ENCODE data around the gene RAPGEF5.

RAPGEF5 gene

DNA sequence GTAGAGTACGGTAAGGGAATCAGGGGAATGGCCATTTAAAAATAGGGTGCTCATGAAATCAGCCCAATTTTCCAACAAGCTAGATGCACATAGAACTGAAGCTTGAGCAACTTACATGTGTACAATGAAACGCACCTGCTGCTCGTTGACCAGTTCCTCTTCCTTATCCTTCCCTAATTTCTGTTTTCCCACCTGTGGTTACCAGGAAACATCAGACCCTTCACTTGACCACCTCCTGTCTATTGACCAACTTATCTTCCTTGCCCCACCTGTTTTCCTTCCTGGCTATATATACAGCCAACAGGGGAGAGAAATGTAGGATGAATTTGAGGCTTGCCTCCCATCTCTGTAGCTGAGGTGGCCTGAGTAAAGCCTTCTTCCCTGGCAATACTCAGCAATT is 37.8 kb upstream of the RAPGEF5 start:
- Histone ChIP-seq H3K27me3 (ENCODE audit: insufficient read depth, low read depth, severe bottlenecking) (no peaks in the 10 kb centered on the region), H3K36me3 (no peaks in the 10 kb centered on the region), H3K4me3 (ENCODE audit: low read depth, low read length) (no peak overlapping the region), H3K9me3 (ENCODE audit: severe bottlenecking) (no peaks in the 10 kb centered on the region), H3K27ac (no peak overlapping the region)
- DNase-seq, result no peak
- TF ChIP-seq, protein P1, sequence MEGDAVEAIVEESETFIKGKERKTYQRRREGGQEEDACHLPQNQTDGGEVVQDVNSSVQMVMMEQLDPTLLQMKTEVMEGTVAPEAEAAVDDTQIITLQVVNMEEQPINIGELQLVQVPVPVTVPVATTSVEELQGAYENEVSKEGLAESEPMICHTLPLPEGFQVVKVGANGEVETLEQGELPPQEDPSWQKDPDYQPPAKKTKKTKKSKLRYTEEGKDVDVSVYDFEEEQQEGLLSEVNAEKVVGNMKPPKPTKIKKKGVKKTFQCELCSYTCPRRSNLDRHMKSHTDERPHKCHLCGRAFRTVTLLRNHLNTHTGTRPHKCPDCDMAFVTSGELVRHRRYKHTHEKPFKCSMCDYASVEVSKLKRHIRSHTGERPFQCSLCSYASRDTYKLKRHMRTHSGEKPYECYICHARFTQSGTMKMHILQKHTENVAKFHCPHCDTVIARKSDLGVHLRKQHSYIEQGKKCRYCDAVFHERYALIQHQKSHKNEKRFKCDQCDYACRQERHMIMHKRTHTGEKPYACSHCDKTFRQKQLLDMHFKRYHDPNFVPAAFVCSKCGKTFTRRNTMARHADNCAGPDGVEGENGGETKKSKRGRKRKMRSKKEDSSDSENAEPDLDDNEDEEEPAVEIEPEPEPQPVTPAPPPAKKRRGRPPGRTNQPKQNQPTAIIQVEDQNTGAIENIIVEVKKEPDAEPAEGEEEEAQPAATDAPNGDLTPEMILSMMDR (IDR thresholded peaks at IDR 0.05; ENCODE audit: low read depth, low read length), result no peak

DNA sequence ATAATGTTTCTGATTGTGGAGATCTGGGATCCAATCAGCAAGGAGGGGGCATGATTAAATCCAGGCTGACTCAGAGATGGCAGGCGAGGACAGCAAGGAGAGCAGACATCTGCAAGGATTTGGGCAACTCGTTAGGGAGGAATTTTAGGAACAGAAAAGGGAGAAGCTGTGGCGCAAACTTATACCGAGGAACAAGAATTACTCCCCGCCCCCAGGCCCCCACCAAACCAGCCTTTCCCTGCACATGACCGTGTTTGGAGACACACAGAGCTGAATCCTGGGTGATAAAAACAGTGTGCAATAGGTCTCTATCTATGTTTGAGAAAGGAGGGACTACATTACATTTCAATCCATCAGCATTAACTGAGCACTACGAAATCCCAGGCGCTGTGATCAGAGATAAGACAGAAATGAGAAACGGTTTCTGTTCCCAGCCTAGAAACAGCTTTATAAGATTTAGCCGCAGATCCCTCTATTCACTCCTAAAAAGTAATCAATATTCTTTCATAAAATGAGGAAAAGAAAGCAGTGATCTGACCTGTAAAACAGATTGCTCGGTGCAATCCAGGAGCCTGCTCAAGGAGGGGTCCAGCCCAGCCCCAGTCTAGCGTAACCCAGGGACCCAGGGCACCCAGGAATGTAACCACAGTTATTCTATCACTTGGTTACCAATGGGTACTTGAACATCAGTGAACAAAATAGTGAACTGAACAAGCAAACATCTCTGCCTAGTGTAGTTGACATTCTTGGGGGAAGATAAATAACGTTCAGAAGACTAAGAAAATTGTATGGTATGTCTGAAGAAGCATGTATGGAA is 37.2 kb upstream of the RAPGEF5 start:
- TF ChIP-seq, protein P1 (IDR thresholded peaks at IDR 0.05; ENCODE audit: low read depth, low read length), result no peak
- Histone ChIP-seq H3K4me3 (ENCODE audit: low read depth, low read length) (peak overlapping the region; percentile 9; the same call in 1 of the 2 replicates), H3K9me3 (ENCODE audit: severe bottlenecking) (no peaks in the 10 kb centered on the region), H3K27me3 (ENCODE audit: insufficient read depth, low read depth, severe bottlenecking) (no peaks in the 10 kb centered on the region), H3K27ac (0 out of 2 replicates have a peak overlapping the region, but pooled peaks have one; percentile 19), H3K36me3 (no peaks in the 10 kb centered on the region)
- peak; percentile 24 for DNase-seq

DNA sequence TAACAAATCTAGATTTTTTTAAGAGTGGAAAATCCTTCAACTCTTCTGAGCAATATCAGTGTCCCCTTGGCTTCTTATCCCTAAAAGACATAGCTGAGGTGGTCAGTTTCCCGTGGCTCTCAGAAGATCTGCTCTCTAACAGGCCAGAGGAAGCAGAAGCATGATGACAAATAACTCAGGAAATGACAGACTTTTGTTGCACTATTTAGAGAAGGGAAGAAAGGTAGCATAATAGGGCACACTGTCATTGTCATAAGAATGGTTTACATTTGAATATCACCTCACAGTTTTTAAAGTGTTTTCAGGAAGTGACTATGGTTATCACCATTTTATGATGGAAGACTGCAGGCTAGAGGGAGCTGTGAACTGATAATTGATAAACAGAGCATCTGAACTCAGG is 33.6 kb upstream of the RAPGEF5 start:
- H3K36me3 ChIP-seq, result no peaks in the 10 kb centered on the region
- TF ChIP-seq, protein P1 (IDR thresholded peaks at IDR 0.05; ENCODE audit: low read depth, low read length), result no peak
- H3K27ac ChIP-seq, result no peak overlapping the region
- H3K4me3 ChIP-seq (ENCODE audit: low read depth, low read length), result no peak overlapping the region
- H3K27me3 ChIP-seq (ENCODE audit: insufficient read depth, low read depth, severe bottlenecking), result no peaks in the 10 kb centered on the region
- DNase-seq, result no peak
- H3K9me3 ChIP-seq (ENCODE audit: severe bottlenecking), result no peaks in the 10 kb centered on the region

DNA sequence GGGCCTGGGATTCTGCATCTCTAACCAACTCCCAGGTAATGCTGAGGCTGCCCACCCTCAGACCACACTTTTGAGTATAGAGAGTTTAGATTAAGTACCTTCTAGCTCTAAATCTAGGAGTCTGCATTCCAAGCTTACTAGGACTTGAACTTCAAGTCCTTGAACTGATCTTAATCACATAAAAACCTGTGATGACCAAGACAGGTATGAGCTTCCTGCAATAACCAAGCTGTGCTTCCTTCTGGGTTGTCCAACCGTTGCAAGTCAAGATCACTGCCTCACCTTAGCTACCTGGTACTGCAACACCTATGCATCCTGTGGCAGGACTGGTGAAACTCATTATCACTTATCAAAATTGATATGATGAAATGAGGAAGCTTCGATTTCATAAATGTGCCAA is 32.9 kb upstream of the RAPGEF5 start:
- H3K36me3 ChIP-seq, result no peaks in the 10 kb centered on the region
- H3K27ac ChIP-seq, result no peak overlapping the region
- H3K4me3 ChIP-seq (ENCODE audit: low read depth, low read length), result no peak overlapping the region
- TF ChIP-seq, protein P1 (IDR thresholded peaks at IDR 0.05; ENCODE audit: low read depth, low read length), result no peak
- DNase-seq, result no peak
- no peaks in the 10 kb centered on the region for H3K27me3 ChIP-seq (ENCODE audit: insufficient read depth, low read depth, severe bottlenecking)
- no peaks in the 10 kb centered on the region for H3K9me3 ChIP-seq (ENCODE audit: severe bottlenecking)

- Histone ChIP-seq H3K9me3 (ENCODE audit: severe bottlenecking) (no peaks in the 10 kb centered on the region), H3K4me3 (ENCODE audit: low read depth, low read length) (no peak overlapping the region), H3K36me3 (no peaks in the 10 kb centered on the region), H3K27ac (no peak overlapping the region), H3K27me3 (ENCODE audit: insufficient read depth, low read depth, severe bottlenecking) (no peaks in the 10 kb centered on the region)
- TF ChIP-seq, protein P1 (IDR thresholded peaks at IDR 0.05; ENCODE audit: low read depth, low read length), result no peak
- DNase-seq, result no peak
These were observed 30.6 kb upstream of the RAPGEF5 start for GRCh38 chr7:22387583-22387982.

DNA sequence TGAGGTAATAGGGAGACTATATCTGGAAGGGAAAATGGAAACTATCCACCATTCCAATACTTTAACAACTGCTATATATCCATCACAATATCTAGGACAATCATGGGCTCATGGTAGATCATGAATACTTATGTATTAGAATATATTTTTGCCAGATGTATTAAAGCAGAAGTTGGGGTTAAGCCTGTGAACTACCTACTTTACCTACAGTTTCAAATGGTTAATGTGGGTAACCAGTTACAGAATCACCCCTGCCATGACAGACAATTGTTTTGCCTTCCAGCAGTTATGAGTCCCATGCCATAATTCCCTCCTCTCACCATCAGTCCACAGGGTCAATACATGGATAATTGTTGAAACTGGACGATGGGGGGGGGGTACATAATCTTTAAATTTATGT is 29.9 kb upstream of the RAPGEF5 start:
- no peak for DNase-seq
- no peaks in the 10 kb centered on the region for H3K36me3 ChIP-seq
- H3K27ac ChIP-seq, result no peak overlapping the region
- H3K4me3 ChIP-seq (ENCODE audit: low read depth, low read length), result no peak overlapping the region
- TF ChIP-seq, protein P1 (IDR thresholded peaks at IDR 0.05; ENCODE audit: low read depth, low read length), result no peak
- no peaks in the 10 kb centered on the region for H3K27me3 ChIP-seq (ENCODE audit: insufficient read depth, low read depth, severe bottlenecking)
- H3K9me3 ChIP-seq (ENCODE audit: severe bottlenecking), result no peaks in the 10 kb centered on the region

All from WERI-Rb-1 (cell line).